Ascending aorta (tissue), 2 donors: Measurements from ENCODE around the gene GPHN. TPM values are rescaled to one million over a fixed set of nuclear protein-coding genes. Genes with fewer than 3 reads are reported as not detected.

ENCODE experiments used
- DNase-seq, 2 donors: peaks; one replicate each; pipeline ENCODE4 v3.0.0-alpha.2; 2019; ENCODE audit warnings: low spot score in 2 of 2
- H3K27ac ChIP-seq, 2 donors: fragments of 200-600 bp; sonication (generic); one replicate each; pipeline ENCODE4 v1.5.1; 2016 to 2017; ENCODE audit warnings: mild to moderate bottlenecking in 1 of 2
- H3K27me3 ChIP-seq: fragments of 200-600 bp; sonication (generic); one replicate; pipeline ENCODE4 v1.5.1; 2017
- H3K36me3 ChIP-seq, 2 donors: fragments of 200-600 bp; sonication (generic); one replicate each; pipeline ENCODE4 v1.5.1; 2016
- H3K4me1 ChIP-seq, 2 donors: fragments of 200-600 bp; sonication (generic); one replicate each; pipeline ENCODE4 v1.5.1; 2016 to 2017; ENCODE audit warnings: mild to moderate bottlenecking in 1 of 2
- H3K4me3 ChIP-seq, 2 donors: fragments of 200-600 bp; sonication (generic); one replicate each; pipeline ENCODE4 v1.5.1; 2016 to 2017; ENCODE audit warnings: mild to moderate bottlenecking in 1 of 2
- H3K9me3 ChIP-seq, 2 donors: fragments of 200-600 bp; sonication (generic); one replicate each; pipeline ENCODE4 v1.5.1; 2016
- CTCF ChIP-seq, 3 experiments: fragments of 200-600 bp in 2 of 3; fragments of 450-650 bp in 1 of 3; sonication (generic) in 2 of 3; IDR thresholded peaks; one replicate each; pipeline ENCODE4 v1.5.1; 2016 to 2019; ENCODE audit warnings: antibody characterized with exemption in 3 of 3, mild to moderate bottlenecking in 1 of 3, moderate library complexity in 1 of 3
- intact Hi-C: fragments of 100-400 bp; cut with DNase I; formaldehyde crosslinking; loops from one replicate; pipeline ENCODE4 v1.15.1; 2023
- total RNA-seq: library from RNA; depleted of rRNA; stranded (reverse); fragments of >200 nt; gene quantifications from one replicate; pipeline ENCODE4 v1.1.0, GENCODE V29; 2016

The GPHN gene
- total RNA-seq, 1 donor from 2014 or later = 3.3 TPM

- Histone ChIP-seq H3K4me3 (no peak overlapping the region), H3K27ac (no peak overlapping the region), H3K36me3 (peaks cover 0 to under 1% of the 10 kb centered on the region in 2 donors), H3K9me3 (no peaks in the 10 kb centered on the region), H3K27me3 (no peaks in the 10 kb centered on the region), H3K4me1 (no peaks in the 10 kb centered on the region)
- no peak for DNase-seq
- TF ChIP-seq CTCF (IDR thresholded peaks at IDR 0.05) = no peak
- intact Hi-C loops = no loop called here
Measured at GRCh38 chr14:67071506-67071905, 563.6 kb downstream of the GPHN start.

GRCh38 chr14:67077921-67078320 is 570.0 kb downstream of the GPHN start:
- Histone ChIP-seq H3K4me3 (no peak overlapping the region), H3K27me3 (no peaks in the 10 kb centered on the region), H3K36me3 (no peaks in the 10 kb centered on the region), H3K9me3 (peaks cover 0 to 15% of the 10 kb centered on the region in 2 donors), H3K4me1 (no peaks in the 10 kb centered on the region), H3K27ac (no peak overlapping the region)
- TF ChIP-seq CTCF (IDR thresholded peaks at IDR 0.05) = no peak
- no peak for DNase-seq
- intact Hi-C loops = no loop called here

- H3K9me3 ChIP-seq = peaks cover 0 to 15% of the 10 kb centered on the region in 2 donors
- no peak overlapping the region for H3K27ac ChIP-seq
- intact Hi-C loops = no loop called here
- no peak overlapping the region for H3K4me3 ChIP-seq
- TF ChIP-seq CTCF (IDR thresholded peaks at IDR 0.05) = no peak
- no peaks in the 10 kb centered on the region for H3K36me3 ChIP-seq
- DNase-seq = no peak
- H3K27me3 ChIP-seq = no peaks in the 10 kb centered on the region
- H3K4me1 ChIP-seq = no peaks in the 10 kb centered on the region
Measured at GRCh38 chr14:67079846-67080245, 571.9 kb downstream of the GPHN start.

GRCh38 chr14:67108230-67108629 is 600.3 kb downstream of the GPHN start:
- intact Hi-C loops = no loop called here
- H3K9me3 ChIP-seq = peaks cover 0 to 13% of the 10 kb centered on the region in 2 donors

GRCh38 chr14:67111022-67111421 is 603.1 kb downstream of the GPHN start:
- H3K9me3 ChIP-seq = peaks cover 0 to 4% of the 10 kb centered on the region in 2 donors
- no peaks in the 10 kb centered on the region for H3K4me1 ChIP-seq
- no peaks in the 10 kb centered on the region for H3K27me3 ChIP-seq
- intact Hi-C loops = no loop called here
- H3K27ac ChIP-seq = no peak overlapping the region
- no peak for DNase-seq
- H3K36me3 ChIP-seq = peaks cover 0 to 5% of the 10 kb centered on the region in 2 donors
- no peak overlapping the region for H3K4me3 ChIP-seq
- TF ChIP-seq CTCF (IDR thresholded peaks at IDR 0.05) = no peak

More at GRCh38 chr14:67108230-67108629, 600.3 kb downstream of the GPHN start:
- Histone ChIP-seq H3K4me1 (no peaks in the 10 kb centered on the region), H3K27me3 (no peaks in the 10 kb centered on the region), H3K27ac (no peak overlapping the region), H3K4me3 (no peak overlapping the region), H3K36me3 (peaks cover 0 to 5% of the 10 kb centered on the region in 2 donors)
- DNase-seq = no peak
- no peak for TF ChIP-seq CTCF (IDR thresholded peaks at IDR 0.05)

- no peak for DNase-seq
- intact Hi-C loops = no loop called here
- H3K27ac ChIP-seq = no peak overlapping the region
- peaks cover 0 to 5% of the 10 kb centered on the region in 2 donors for H3K36me3 ChIP-seq
- H3K9me3 ChIP-seq = no peaks in the 10 kb centered on the region
- TF ChIP-seq CTCF (IDR thresholded peaks at IDR 0.05) = no peak
- H3K4me3 ChIP-seq = no peak overlapping the region
- H3K27me3 ChIP-seq = no peaks in the 10 kb centered on the region
- no peaks in the 10 kb centered on the region for H3K4me1 ChIP-seq
Measured at GRCh38 chr14:67112344-67112743, 604.4 kb downstream of the GPHN start.
